OCI-LY7 (cell line): ENCODE measurements around the gene TASOR2. TPM values are rescaled to one million over a fixed set of nuclear protein-coding genes. Genes with fewer than 3 reads are reported as not detected.
A peak's percentile ranks its signal among the peaks of the same experiment; 100 is the strongest.

Source experiments
- BruUV-seq: library from RNA; stranded (reverse); fragments of 400-500 nt; replicated peaks from 2 replicates; lab custom pipeline; 2021; lab: Mats Ljungman, UMichigan
- CTCF ChIA-PET: fragments of 300-600 bp; sonication (Branson Sonifier 250); formaldehyde crosslinking; loops from one replicate; lab custom pipeline; 2022; ENCODE audit warnings: antibody characterized with exemption; ENCODE audit not compliant: unreplicated experiment; lab: Charles Lee
- POLR2A ChIA-PET: fragments of 300-600 bp; sonication (Branson Sonifier 250); formaldehyde crosslinking; loops from one replicate; lab custom pipeline; 2022; ENCODE audit warnings: antibody characterized with exemption; lab: Charles Lee
- DNase-seq: peaks from one replicate; pipeline ENCODE4 v3.0.0-alpha.2; 2015; ENCODE audit warnings: low spot score
- H2AFZ ChIP-seq: fragments of 200-600 bp; sonication (generic), shearing (Covaris generic); 2 replicates; pipeline ENCODE4 v1.6.1; 2014; ENCODE audit warnings: mild to moderate bottlenecking, antibody characterized with exemption, low read length, moderate library complexity
- H3K27ac ChIP-seq: fragments of 200-600 bp; sonication (generic); 2 replicates; pipeline ENCODE4 v1.5.1; 2014; ENCODE audit warnings: mixed run types, low read depth, mild to moderate bottlenecking, moderate library complexity, low read length, inconsistent platforms; ENCODE audit not compliant: poor library complexity, severe bottlenecking
- H3K36me3 ChIP-seq: fragments of 200-600 bp; sonication (generic); 2 replicates; pipeline ENCODE4 v1.6.1; 2014; ENCODE audit warnings: mild to moderate bottlenecking, antibody characterized with exemption, low read length, moderate library complexity, mixed read lengths; ENCODE audit not compliant: insufficient read depth
- H3K4me1 ChIP-seq: fragments of 200-600 bp; sonication (generic); 2 replicates; pipeline ENCODE4 v1.5.1; 2014; ENCODE audit warnings: mild to moderate bottlenecking, low read length; ENCODE audit not compliant: insufficient read depth, poor library complexity, severe bottlenecking
- H3K4me2 ChIP-seq: fragments of 200-600 bp; sonication (generic); 2 replicates; pipeline ENCODE4 v1.6.1; 2014; ENCODE audit warnings: mild to moderate bottlenecking, low read length
- H3K4me3 ChIP-seq: fragments of 200-600 bp; sonication (generic); 2 replicates; pipeline ENCODE4 v1.5.1; 2014; ENCODE audit warnings: mild to moderate bottlenecking, low read depth, low read length; ENCODE audit not compliant: poor library complexity, severe bottlenecking
- H3K79me2 ChIP-seq: fragments of 200-600 bp; sonication (generic); 2 replicates; pipeline ENCODE4 v1.6.1; 2016; ENCODE audit warnings: low read depth, mild to moderate bottlenecking, low read length, moderate library complexity, mixed read lengths; ENCODE audit not compliant: insufficient read depth
- H3K9me2 ChIP-seq: fragments of 200-600 bp; sonication (generic); 2 replicates; pipeline ENCODE4 v1.6.1; 2016; ENCODE audit warnings: mild to moderate bottlenecking, low read length, mixed read lengths; ENCODE audit not compliant: insufficient read depth
- H3K9me3 ChIP-seq: fragments of 200-600 bp; sonication (generic); 2 replicates; pipeline ENCODE4 v1.6.1; 2014; ENCODE audit warnings: mild to moderate bottlenecking, mixed run types, low read length, mixed read lengths
- H4K20me1 ChIP-seq: fragments of 200-600 bp; sonication (generic); 2 replicates; pipeline ENCODE4 v1.6.1; 2014; ENCODE audit warnings: mild to moderate bottlenecking, antibody characterized with exemption, low read length, moderate library complexity, mixed read lengths; ENCODE audit not compliant: insufficient read depth
- EZH2phosphoT487 ChIP-seq: fragments of 200-600 bp; sonication (generic); IDR thresholded peaks from 2 replicates; pipeline ENCODE4 v1.6.1; 2018; ENCODE audit warnings: low read depth, borderline replicate concordance, mild to moderate bottlenecking, mixed run types, antibody characterized with exemption, low read length, moderate library complexity, mixed read lengths
- intact Hi-C: fragments of 100-400 bp; cut with micrococcal nuclease; formaldehyde crosslinking; loops from one replicate; pipeline ENCODE4 v1.10.0; 2022; ENCODE audit not compliant: unreplicated experiment
- total RNA-seq, 2 experiments: library from RNA; depleted of rRNA in 1 of 2; stranded (reverse); fragments of >200 nt in 1 of 2; shearing (Covaris generic) in 1 of 2; gene quantifications; 2 replicates each; pipeline ENCODE4 v1.2.3, GENCODE V29; 2014 to 2022
- TF ChIP-seq, protein P1 (sequence below): fragments of 200-600 bp; sonication (generic); conservative IDR thresholded peaks from 2 replicates; pipeline ENCODE4 v1.5.1; 2014; ENCODE audit warnings: mild to moderate bottlenecking, antibody characterized with exemption, low read length, moderate library complexity, mixed read lengths

TASOR2 gene
- total RNA-seq, 2 experiments from 2014 or later: 103 to 116 TPM

DNA sequence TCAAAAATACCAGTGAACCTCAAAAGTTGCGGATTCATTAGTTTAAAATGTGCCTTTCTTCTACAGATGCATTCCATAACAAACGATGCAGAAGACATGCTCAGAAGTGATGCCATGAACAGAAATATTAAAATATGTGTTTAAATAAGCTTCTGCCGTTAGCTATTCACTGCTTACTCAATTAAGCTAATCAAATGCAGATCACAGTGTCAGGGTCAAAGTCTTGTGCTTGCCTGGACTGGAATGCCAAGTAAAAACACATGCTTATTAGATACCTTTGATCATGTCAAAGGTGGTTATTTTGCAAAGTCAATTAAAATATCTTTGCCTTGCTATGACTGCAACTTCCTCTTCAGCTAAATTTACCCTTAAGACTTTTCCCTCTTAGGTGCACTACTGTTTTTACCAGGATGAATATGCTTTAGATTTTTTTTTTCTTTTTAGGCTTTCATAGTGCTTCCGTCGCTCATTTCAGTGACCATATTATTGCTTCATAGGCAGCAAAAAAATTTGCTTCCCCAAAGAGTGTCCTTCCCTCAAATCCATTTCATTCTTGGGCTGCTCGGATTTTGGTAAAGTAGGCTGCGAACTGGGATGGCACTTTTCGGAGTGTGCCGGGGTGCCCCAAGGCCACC is 19.1 kb upstream of the TASOR2 start:
- Histone ChIP-seq H3K9me3 (no peaks in the 10 kb centered on the region), H3K9me2 (no peaks in the 10 kb centered on the region), H3K27ac (peak overlapping the region; percentile 100), H3K79me2 (peaks cover 45% of the 10 kb centered on the region; the same call in 1 of the 2 replicates), H3K4me3 (peak overlapping the region; percentile 78), H2AFZ (peak overlapping the region; percentile 24; the same call in 1 of the 2 replicates), H3K4me1 (peaks cover 87% of the 10 kb centered on the region), H4K20me1 (no peaks in the 10 kb centered on the region), H3K36me3 (no peaks in the 10 kb centered on the region), H3K4me2 (peak overlapping the region; percentile 86)
- intact Hi-C loops: loop anchor here (1.0 kb wide), 1 partner anchor 10 kb away; no protein-coding TSS in a partner anchor
- ChIA-PET POLR2A (interaction anchor here (0.7 to 9.1 kb wide), 18 partner anchors 10 to 233 kb away, joined by 3 to 142 read pairs (median 4); no protein-coding TSS in a partner anchor), CTCF (interaction anchor here (0.9 to 1.3 kb wide), 2 partner anchors 10 to 23 kb away, joined by 3 to 6 read pairs; no protein-coding TSS in a partner anchor)
- TF ChIP-seq, protein P1, sequence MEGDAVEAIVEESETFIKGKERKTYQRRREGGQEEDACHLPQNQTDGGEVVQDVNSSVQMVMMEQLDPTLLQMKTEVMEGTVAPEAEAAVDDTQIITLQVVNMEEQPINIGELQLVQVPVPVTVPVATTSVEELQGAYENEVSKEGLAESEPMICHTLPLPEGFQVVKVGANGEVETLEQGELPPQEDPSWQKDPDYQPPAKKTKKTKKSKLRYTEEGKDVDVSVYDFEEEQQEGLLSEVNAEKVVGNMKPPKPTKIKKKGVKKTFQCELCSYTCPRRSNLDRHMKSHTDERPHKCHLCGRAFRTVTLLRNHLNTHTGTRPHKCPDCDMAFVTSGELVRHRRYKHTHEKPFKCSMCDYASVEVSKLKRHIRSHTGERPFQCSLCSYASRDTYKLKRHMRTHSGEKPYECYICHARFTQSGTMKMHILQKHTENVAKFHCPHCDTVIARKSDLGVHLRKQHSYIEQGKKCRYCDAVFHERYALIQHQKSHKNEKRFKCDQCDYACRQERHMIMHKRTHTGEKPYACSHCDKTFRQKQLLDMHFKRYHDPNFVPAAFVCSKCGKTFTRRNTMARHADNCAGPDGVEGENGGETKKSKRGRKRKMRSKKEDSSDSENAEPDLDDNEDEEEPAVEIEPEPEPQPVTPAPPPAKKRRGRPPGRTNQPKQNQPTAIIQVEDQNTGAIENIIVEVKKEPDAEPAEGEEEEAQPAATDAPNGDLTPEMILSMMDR: no peak
- TF ChIP-seq EZH2phosphoT487: no peak
- BruUV-seq: TSS peak; percentile 47
- DNase-seq: peak; percentile 42

DNA sequence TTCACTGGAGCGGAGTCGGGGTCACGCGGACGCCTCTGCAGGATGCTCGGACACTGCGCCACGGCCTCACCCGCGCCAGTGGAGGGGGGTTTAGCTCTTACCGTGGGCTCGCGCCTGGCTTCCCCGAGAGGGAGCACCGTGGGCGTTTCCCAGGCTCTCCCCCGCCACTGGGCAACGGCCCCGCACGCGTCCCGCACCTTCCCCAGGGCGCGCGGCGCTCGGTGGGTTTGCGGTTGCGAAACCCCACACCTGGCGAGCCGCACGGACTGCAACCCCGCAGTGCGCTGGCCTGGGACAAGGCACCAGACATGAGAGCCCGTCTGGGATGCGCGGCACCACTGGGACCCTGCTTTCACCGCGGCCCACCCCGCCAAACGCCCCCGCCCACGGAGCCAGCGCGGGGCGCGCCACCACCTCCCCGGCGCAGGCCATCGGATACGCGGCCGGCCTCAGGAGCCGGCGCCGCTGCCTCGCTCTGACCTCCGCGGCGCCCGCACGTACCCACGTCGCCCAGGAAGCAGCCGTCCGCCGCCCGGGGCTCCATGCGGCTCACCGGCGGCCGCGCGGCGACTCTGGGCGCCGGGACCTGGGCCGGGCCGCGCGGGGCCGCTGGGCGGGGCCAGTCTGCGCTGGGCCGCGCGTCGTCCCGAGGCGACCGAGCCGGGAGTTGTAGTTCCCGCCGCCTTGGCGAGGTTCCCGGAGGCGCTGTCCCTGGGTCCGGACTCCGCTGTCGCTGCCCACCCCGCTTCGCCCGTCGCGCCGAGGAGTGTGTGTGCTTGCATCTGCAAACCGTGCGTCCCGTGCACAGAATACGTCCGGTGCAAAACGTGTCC is 18.4 kb upstream of the TASOR2 start, which contains the start of gene ASB13:
ASB13 (minus strand) TSS at position 588 of the 833 bp plus-strand sequence; CDS start at position 544, 44 bp downstream.
- TF ChIP-seq, protein P1: 0 out of 2 replicates have a peak, but pooled peaks have one; percentile 21
- TF ChIP-seq EZH2phosphoT487: no peak
- intact Hi-C loops: no loop called here
- H3K79me2 ChIP-seq: peaks cover 42% of the 10 kb centered on the region; the same call in 1 of the 2 replicates
- ChIA-PET CTCF (interaction anchor here (0.9 to 1.3 kb wide), 2 partner anchors 11 to 22 kb away, joined by 3 to 6 read pairs; no protein-coding TSS in a partner anchor), POLR2A (interaction anchor here (0.9 to 9.1 kb wide), 14 partner anchors 11 to 222 kb away, joined by 3 to 142 read pairs (median 4); no protein-coding TSS in a partner anchor)
- no peaks in the 10 kb centered on the region for H3K9me3 ChIP-seq
- BruUV-seq: no TSS peak
- H3K4me2 ChIP-seq: peak within 1 kb of the TSS; percentile 86
- H3K4me3 ChIP-seq: peak within 1 kb of the TSS; percentile 78
- H4K20me1 ChIP-seq: no peaks in the 10 kb centered on the region
- peak within 1 kb of the TSS; percentile 100 for H3K27ac ChIP-seq
- peaks cover 80% of the 10 kb centered on the region for H3K4me1 ChIP-seq
- no peaks in the 10 kb centered on the region for H3K9me2 ChIP-seq
- H3K36me3 ChIP-seq: no peaks in the 10 kb centered on the region
- DNase-seq: peak; percentile 55
- peak within 1 kb of the TSS; percentile 81 for H2AFZ ChIP-seq
